ENCODE results near the gene CXCL9.

- TF ChIP-seq CTCF (IDR thresholded peaks at IDR 0.05) (no peak), POLR2AphosphoS5 (IDR thresholded peaks at IDR 0.05; ENCODE audit: low read depth, low read length) (no peak)
Observed at GRCh38 chr4:75973766-75974165, 33.5 kb downstream of the CXCL9 start.
